ENCODE results near the gene RETN. TPM values are rescaled to one million over a fixed set of nuclear protein-coding genes. Genes with fewer than 3 reads are reported as not detected.

Gene RETN, protein sequence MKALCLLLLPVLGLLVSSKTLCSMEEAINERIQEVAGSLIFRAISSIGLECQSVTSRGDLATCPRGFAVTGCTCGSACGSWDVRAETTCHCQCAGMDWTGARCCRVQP
- total RNA-seq: not detected

- Histone ChIP-seq H3K4me3 (no peak within 1 kb of the TSS), H3K27me3 (peaks cover 89% of the 10 kb centered on the region), H3K27ac (no peak within 1 kb of the TSS), H3K9me3 (peaks cover 0 to 4% (median 0%) of the 10 kb centered on the region in 3 donors), H3K4me1 (no peaks in the 10 kb centered on the region), H3K36me3 (no peaks in the 10 kb centered on the region)
- WGBS, 2 donors (ENCODE audit: low coverage in 1 of 2): no CpG with 5 or more reads among the region's 9 CpGs
- TF ChIP-seq EP300 (IDR thresholded peaks at IDR 0.05): no peak
- no peak for TF ChIP-seq POLR2A (IDR thresholded peaks at IDR 0.05)
- ATAC-seq: no peak
Measured at GRCh38 chr19:7668842-7669241, at the start of gene RETN. Gene RETN (plus strand): TSS chr19:7669049. CDS start chr19:7669327, 278 bp downstream.

- Histone ChIP-seq H3K36me3 (peaks cover 0 to 79% of the 10 kb centered on the region in 2 donors), H3K27ac (no peak overlapping the region), H3K27me3 (no peaks in the 10 kb centered on the region), H3K4me3 (no peak overlapping the region), H3K9me3 (no peaks in the 10 kb centered on the region), H3K4me1 (no peaks in the 10 kb centered on the region)
- no peak for ATAC-seq
- WGBS, 2 donors (ENCODE audit: low coverage in 1 of 2): 90 to 97% methylated on average over 2 to 6 of the region's 48 CpGs
- TF ChIP-seq EP300 (IDR thresholded peaks at IDR 0.05) (no peak), POLR2AphosphoS5 (IDR thresholded peaks at IDR 0.05) (no peak), POLR2A (IDR thresholded peaks at IDR 0.05) (no peak)
- TF ChIP-seq, protein P1, sequence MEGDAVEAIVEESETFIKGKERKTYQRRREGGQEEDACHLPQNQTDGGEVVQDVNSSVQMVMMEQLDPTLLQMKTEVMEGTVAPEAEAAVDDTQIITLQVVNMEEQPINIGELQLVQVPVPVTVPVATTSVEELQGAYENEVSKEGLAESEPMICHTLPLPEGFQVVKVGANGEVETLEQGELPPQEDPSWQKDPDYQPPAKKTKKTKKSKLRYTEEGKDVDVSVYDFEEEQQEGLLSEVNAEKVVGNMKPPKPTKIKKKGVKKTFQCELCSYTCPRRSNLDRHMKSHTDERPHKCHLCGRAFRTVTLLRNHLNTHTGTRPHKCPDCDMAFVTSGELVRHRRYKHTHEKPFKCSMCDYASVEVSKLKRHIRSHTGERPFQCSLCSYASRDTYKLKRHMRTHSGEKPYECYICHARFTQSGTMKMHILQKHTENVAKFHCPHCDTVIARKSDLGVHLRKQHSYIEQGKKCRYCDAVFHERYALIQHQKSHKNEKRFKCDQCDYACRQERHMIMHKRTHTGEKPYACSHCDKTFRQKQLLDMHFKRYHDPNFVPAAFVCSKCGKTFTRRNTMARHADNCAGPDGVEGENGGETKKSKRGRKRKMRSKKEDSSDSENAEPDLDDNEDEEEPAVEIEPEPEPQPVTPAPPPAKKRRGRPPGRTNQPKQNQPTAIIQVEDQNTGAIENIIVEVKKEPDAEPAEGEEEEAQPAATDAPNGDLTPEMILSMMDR (IDR thresholded peaks at IDR 0.05): no peak
Measured at GRCh38 chr19:7619671-7620441, 49.0 kb upstream of the RETN start.

DNA sequence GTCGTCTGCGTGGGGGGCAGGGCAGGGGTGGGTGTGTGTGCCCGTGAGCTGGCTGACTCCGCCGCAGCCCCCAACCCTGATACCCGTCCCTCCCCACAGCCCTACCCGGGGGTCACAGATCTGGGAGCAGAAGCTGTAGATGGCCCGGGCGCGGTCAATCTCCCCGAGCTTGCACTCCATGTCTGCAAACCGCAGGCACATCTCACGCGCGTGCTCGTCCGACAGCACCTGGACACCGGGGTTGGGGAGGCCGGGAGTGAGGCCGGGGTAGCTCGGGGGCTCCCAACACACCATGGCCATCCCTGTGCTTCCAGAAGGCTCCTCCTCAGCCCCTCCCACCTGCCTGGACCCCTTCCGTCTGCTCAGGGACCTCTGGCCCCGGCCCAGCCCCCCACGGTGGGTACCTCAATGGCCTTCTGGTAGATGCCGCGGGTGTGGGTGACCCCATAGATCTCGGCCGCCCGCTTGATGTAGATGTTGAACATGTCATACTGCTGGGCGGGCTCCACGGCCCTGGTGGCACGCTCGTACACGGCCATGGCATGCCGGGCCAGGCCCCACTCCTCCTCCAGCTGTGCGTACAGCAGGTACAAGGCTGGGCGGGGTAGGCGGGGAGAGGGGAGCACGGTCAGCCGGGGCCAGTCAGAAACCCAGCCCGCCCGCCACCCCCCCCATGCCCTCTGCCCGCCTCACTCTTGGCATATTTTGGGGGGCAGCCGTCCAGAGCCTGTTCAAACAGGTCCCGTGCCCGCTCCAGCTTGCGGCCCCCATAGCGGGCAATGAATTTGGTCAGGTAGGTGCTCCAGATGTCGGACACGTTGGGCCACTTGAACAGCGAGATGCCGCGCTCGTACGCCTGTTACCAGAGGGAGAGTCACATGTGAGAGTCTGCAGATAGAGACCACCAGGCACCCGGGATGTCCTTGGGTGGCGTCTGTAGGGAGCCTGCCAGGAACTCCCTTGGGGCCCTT, 48.1 kb upstream of the RETN start:
- WGBS, 2 donors (ENCODE audit: low coverage in 1 of 2): 87% methylated on average over 6 of the region's 57 CpGs; no CpG with 5 or more reads in 1 of the 2 donors
- no peaks in the 10 kb centered on the region for H3K9me3 ChIP-seq
- no peak overlapping the region for H3K4me3 ChIP-seq
- H3K27ac ChIP-seq: no peak overlapping the region
- H3K36me3 ChIP-seq: peaks cover 0 to 88% of the 10 kb centered on the region in 2 donors
- H3K27me3 ChIP-seq: no peaks in the 10 kb centered on the region
- ATAC-seq: no peak
- TF ChIP-seq POLR2A (IDR thresholded peaks at IDR 0.05): no peak
- TF ChIP-seq EP300 (IDR thresholded peaks at IDR 0.05): no peak
- TF ChIP-seq, protein P1 (IDR thresholded peaks at IDR 0.05): no peak
- no peaks in the 10 kb centered on the region for H3K4me1 ChIP-seq

DNA sequence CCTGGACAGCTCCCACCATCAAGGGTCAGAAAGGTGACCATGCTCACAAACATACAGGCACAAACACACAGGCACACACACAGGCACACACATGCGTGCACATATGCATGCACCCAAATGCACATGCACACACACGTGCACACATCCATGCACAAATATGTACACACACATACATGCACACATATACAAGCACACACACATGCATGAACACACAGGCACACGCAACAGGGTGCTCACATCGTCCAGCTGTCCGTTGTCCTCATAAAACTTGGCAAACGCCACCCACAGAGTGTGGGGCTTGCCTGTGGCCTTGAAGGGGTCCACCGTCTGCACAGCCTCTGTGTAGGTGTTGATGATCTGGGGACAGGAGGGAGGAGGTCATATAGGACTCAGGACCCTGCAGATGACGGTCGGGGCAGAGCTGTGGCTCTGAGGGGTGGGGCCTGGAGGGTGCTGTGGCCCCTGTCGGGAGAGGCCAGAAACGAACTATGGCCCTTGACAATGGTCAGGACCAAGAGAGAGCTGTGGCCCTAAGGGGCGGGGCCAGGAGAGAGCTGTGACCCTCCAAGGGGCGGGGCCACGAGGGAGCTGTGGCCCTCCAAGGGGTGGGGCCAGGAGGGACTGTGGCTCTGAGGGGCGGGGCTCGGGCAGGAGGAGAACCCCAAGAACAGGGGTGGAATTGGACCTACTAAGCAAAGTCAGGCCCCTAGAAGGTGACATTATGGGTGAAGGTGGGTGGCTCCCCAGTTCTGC, 45.7 kb upstream of the RETN start:
- ATAC-seq: no peak
- Histone ChIP-seq H3K27ac (no peak overlapping the region), H3K36me3 (peaks cover 0 to 97% of the 10 kb centered on the region in 2 donors), H3K4me3 (no peak overlapping the region), H3K27me3 (no peaks in the 10 kb centered on the region), H3K9me3 (no peaks in the 10 kb centered on the region), H3K4me1 (peaks cover 0 to 21% (median 6%) of the 10 kb centered on the region in 3 donors)
- WGBS, 2 donors (ENCODE audit: low coverage in 1 of 2): 67% methylated on average over 2 to 4 of the region's 16 CpGs
- TF ChIP-seq, protein P1 (IDR thresholded peaks at IDR 0.05): no peak
- TF ChIP-seq POLR2A (IDR thresholded peaks at IDR 0.05) (no peak), EP300 (IDR thresholded peaks at IDR 0.05) (no peak), POLR2AphosphoS5 (IDR thresholded peaks at IDR 0.05) (no peak)

Measured in gastroesophageal sphincter (tissue), 4 donors.